ENCODE data around the gene SEC61B. TPM values are rescaled to one million over a fixed set of nuclear protein-coding genes. Genes with fewer than 3 reads are reported as not detected.

SEC61B gene
- total RNA-seq, 1 experiment from 2014 or later = 125 TPM

GRCh38 chr9:99269416-99269815 is 47.3 kb downstream of the SEC61B start:
- no peaks in the 10 kb centered on the region for H3K36me3 ChIP-seq (ENCODE audit: control insufficient read depth in 1 of 2, insufficient read depth in 2 of 2, low read length in 2 of 2)
- no peak for DNase-seq (ENCODE audit: low read depth, low spot score)
- H3K27me3 ChIP-seq (ENCODE audit: insufficient read depth, low read length) = no peaks in the 10 kb centered on the region
- intact Hi-C loops (cut with micrococcal nuclease) = loop anchor here (5.0 to 10.0 kb wide), 3 partner anchors 535 to 1053 kb away; no protein-coding TSS in a partner anchor
- no TSS peak for BruUV-seq (replicated peaks)
- H3K9ac ChIP-seq (ENCODE audit: low read length) = no peak overlapping the region
- H3K4me3 ChIP-seq (replicated peaks in 1 of 2; ENCODE audit: low read depth in 1 of 2, low read length in 2 of 2) = no peak overlapping the region
- H3K79me2 ChIP-seq (ENCODE audit: insufficient read depth, low read length) = no peaks in the 10 kb centered on the region
- H4K20me1 ChIP-seq (ENCODE audit: insufficient read depth) = no peaks in the 10 kb centered on the region
- ChIA-PET RAD21 (ENCODE audit: low non-redundant PET in 1 of 2, low total read pairs in 2 of 2, uncharacterized antibody in 2 of 2, unreplicated experiment in 2 of 2) (no interaction called here), CTCF (interaction anchor here (0.5 kb wide), 1 partner anchor 268 kb away, joined by 5 read pairs; no protein-coding TSS in a partner anchor), POLR2A (no interaction called here)
- no peaks in the 10 kb centered on the region for H3K9me2 ChIP-seq (ENCODE audit: insufficient read depth)
- no peaks in the 10 kb centered on the region for H3K9me3 ChIP-seq (ENCODE audit: control insufficient read depth in 1 of 2, insufficient read depth in 1 of 2, low read depth in 1 of 2, low read length in 2 of 2)
- no peak for ATAC-seq
- H3K4me1 ChIP-seq (ENCODE audit: control insufficient read depth in 1 of 2, insufficient read depth in 2 of 2, low read length in 2 of 2) = peaks cover 0 to 15% of the 10 kb centered on the region in 2 experiments; a peak in 2 of 4 replicates
- H3K4me2 ChIP-seq (ENCODE audit: low read length) = no peak overlapping the region
- no peak overlapping the region for H2AFZ ChIP-seq (ENCODE audit: low read depth, low read length, poor library complexity, severe bottlenecking)
- no peak for TF ChIP-seq TCF7L2 (IDR thresholded peaks at IDR 0.05; ENCODE audit: borderline replicate concordance, extremely low read depth, insufficient read depth, insufficient read length)
- H3K27ac ChIP-seq (ENCODE audit: low read depth, low read length) = no peak overlapping the region

DNA sequence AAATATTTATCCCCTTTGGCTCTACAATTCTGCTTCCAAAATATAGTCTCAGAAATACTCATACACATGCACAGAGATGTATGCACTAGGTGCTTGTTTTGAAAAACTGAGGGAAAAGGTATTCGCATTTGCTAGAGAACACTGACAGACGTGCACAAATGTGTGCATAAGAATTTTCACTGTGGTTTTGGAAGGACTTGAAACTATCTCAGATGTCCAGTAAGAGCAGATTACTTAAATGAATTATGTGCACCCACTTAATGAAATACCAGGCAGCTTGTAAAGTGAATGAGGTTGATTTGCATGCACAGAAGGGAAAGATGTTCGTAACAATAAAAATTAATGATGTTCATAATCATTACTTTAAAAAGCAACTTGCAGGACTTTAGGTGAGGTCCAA is 48.4 kb downstream of the SEC61B start:
- ChIA-PET RAD21 (ENCODE audit: low non-redundant PET in 1 of 2, low total read pairs in 2 of 2, uncharacterized antibody in 2 of 2, unreplicated experiment in 2 of 2) (no interaction called here), POLR2A (no interaction called here), CTCF (no interaction called here)

More for the DNA sequence above, 48.4 kb downstream of the SEC61B start:
- no peak overlapping the region for H2AFZ ChIP-seq (ENCODE audit: low read depth, low read length, poor library complexity, severe bottlenecking)
- no TSS peak for BruUV-seq (replicated peaks)
- intact Hi-C loops (cut with micrococcal nuclease) = no loop called here
- no peak overlapping the region for H3K4me2 ChIP-seq (ENCODE audit: low read length)
- no peaks in the 10 kb centered on the region for H3K9me2 ChIP-seq (ENCODE audit: insufficient read depth)
- no peak for TF ChIP-seq YY1 (IDR thresholded peaks at IDR 0.05; ENCODE audit: extremely low read depth, insufficient replicate concordance, low read depth, low read length)
- TF ChIP-seq SP1 (IDR thresholded peaks at IDR 0.05; ENCODE audit: low read depth) = no peak
- TF ChIP-seq, protein P1, sequence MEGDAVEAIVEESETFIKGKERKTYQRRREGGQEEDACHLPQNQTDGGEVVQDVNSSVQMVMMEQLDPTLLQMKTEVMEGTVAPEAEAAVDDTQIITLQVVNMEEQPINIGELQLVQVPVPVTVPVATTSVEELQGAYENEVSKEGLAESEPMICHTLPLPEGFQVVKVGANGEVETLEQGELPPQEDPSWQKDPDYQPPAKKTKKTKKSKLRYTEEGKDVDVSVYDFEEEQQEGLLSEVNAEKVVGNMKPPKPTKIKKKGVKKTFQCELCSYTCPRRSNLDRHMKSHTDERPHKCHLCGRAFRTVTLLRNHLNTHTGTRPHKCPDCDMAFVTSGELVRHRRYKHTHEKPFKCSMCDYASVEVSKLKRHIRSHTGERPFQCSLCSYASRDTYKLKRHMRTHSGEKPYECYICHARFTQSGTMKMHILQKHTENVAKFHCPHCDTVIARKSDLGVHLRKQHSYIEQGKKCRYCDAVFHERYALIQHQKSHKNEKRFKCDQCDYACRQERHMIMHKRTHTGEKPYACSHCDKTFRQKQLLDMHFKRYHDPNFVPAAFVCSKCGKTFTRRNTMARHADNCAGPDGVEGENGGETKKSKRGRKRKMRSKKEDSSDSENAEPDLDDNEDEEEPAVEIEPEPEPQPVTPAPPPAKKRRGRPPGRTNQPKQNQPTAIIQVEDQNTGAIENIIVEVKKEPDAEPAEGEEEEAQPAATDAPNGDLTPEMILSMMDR (IDR thresholded peaks at IDR 0.05 in 2 of 3, conservative IDR thresholded peaks at IDR 0.05 in 1 of 3; ENCODE audit: borderline replicate concordance in 1 of 3, insufficient read depth in 1 of 3, low read depth in 2 of 3, low read length in 2 of 3) = no peak
- no peak for TF ChIP-seq POLR2A (IDR thresholded peaks at IDR 0.05; ENCODE audit: borderline replicate concordance, extremely low read depth, insufficient read depth, insufficient read length)
- no peak for TF ChIP-seq EZH2 (IDR thresholded peaks at IDR 0.05)
- TF ChIP-seq, protein P2, sequence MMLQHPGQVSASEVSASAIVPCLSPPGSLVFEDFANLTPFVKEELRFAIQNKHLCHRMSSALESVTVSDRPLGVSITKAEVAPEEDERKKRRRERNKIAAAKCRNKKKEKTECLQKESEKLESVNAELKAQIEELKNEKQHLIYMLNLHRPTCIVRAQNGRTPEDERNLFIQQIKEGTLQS (IDR thresholded peaks at IDR 0.05) = no peak
- no peak for TF ChIP-seq ELF1 (IDR thresholded peaks at IDR 0.05; ENCODE audit: borderline replicate concordance, low read depth)
- no peak for TF ChIP-seq RAD21 (IDR thresholded peaks at IDR 0.05; ENCODE audit: low read depth)
- TF ChIP-seq MAX (IDR thresholded peaks at IDR 0.05) = no peak
- no peaks in the 10 kb centered on the region for H4K20me1 ChIP-seq (ENCODE audit: insufficient read depth)
- no peaks in the 10 kb centered on the region for H3K36me3 ChIP-seq (ENCODE audit: control insufficient read depth in 1 of 2, insufficient read depth in 2 of 2, low read length in 2 of 2)
- H3K27me3 ChIP-seq (ENCODE audit: insufficient read depth, low read length) = no peaks in the 10 kb centered on the region
- H3K9ac ChIP-seq (ENCODE audit: low read length) = no peak overlapping the region
- H3K79me2 ChIP-seq (ENCODE audit: insufficient read depth, low read length) = no peaks in the 10 kb centered on the region
- H3K4me3 ChIP-seq (replicated peaks in 1 of 2; ENCODE audit: low read depth in 1 of 2, low read length in 2 of 2) = no peak overlapping the region
- no peak for ATAC-seq
- H3K9me3 ChIP-seq (ENCODE audit: control insufficient read depth in 1 of 2, insufficient read depth in 1 of 2, low read depth in 1 of 2, low read length in 2 of 2) = no peaks in the 10 kb centered on the region
- DNase-seq (ENCODE audit: low read depth, low spot score) = no peak
- no peak overlapping the region for H3K27ac ChIP-seq (ENCODE audit: low read depth, low read length)
- peaks cover 0 to 15% of the 10 kb centered on the region in 2 experiments; a peak in 2 of 4 replicates for H3K4me1 ChIP-seq (ENCODE audit: control insufficient read depth in 1 of 2, insufficient read depth in 2 of 2, low read length in 2 of 2)
